GM13976 (cell line): Measurements from ENCODE around the gene CD38.

ENCODE experiments used
- DNase-seq: peaks from one replicate; pipeline ENCODE4 v3.0.0; 2012; ENCODE audit warnings: low spot score
- in situ Hi-C: fragments of 300-500 bp; cut with MboI; formaldehyde crosslinking; loops from one replicate; pipeline ENCODE4 v1.12.0; 2022; ENCODE audit warnings: low sequenced_read_pairs, mixed read lengths, inconsistent platforms; ENCODE audit not compliant: unreplicated experiment
- TF ChIP-seq, protein P1 (sequence below): IDR thresholded peaks from 2 replicates; pipeline ENCODE4 v1.5.1; 2012; ENCODE audit warnings: borderline replicate concordance, mild to moderate bottlenecking; ENCODE audit not compliant: insufficient read depth; ENCODE audit errors: extremely low read depth, missing control alignments, control extremely low read depth

The CD38 gene

DNA sequence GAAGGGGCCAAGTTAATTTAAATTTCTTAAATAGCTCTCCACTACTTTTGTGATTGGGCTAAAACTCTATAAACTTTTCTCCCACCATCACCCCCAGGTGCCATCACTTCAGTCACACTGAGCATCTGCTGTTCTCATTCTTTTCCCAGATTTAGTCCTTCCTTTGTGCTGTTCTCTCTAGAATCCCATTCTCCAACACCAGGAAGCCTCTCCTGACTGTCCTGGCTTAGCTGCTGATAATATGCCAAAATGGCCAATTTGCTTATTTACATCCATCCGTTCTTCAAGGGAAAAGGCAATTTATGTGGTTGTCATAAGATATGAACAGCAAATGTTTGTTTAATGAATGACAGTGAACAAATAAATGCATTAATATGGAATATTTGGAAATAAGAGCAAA, 116.3 kb downstream of the CD38 start:
- TF ChIP-seq, protein P1, sequence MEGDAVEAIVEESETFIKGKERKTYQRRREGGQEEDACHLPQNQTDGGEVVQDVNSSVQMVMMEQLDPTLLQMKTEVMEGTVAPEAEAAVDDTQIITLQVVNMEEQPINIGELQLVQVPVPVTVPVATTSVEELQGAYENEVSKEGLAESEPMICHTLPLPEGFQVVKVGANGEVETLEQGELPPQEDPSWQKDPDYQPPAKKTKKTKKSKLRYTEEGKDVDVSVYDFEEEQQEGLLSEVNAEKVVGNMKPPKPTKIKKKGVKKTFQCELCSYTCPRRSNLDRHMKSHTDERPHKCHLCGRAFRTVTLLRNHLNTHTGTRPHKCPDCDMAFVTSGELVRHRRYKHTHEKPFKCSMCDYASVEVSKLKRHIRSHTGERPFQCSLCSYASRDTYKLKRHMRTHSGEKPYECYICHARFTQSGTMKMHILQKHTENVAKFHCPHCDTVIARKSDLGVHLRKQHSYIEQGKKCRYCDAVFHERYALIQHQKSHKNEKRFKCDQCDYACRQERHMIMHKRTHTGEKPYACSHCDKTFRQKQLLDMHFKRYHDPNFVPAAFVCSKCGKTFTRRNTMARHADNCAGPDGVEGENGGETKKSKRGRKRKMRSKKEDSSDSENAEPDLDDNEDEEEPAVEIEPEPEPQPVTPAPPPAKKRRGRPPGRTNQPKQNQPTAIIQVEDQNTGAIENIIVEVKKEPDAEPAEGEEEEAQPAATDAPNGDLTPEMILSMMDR: no peak

DNA sequence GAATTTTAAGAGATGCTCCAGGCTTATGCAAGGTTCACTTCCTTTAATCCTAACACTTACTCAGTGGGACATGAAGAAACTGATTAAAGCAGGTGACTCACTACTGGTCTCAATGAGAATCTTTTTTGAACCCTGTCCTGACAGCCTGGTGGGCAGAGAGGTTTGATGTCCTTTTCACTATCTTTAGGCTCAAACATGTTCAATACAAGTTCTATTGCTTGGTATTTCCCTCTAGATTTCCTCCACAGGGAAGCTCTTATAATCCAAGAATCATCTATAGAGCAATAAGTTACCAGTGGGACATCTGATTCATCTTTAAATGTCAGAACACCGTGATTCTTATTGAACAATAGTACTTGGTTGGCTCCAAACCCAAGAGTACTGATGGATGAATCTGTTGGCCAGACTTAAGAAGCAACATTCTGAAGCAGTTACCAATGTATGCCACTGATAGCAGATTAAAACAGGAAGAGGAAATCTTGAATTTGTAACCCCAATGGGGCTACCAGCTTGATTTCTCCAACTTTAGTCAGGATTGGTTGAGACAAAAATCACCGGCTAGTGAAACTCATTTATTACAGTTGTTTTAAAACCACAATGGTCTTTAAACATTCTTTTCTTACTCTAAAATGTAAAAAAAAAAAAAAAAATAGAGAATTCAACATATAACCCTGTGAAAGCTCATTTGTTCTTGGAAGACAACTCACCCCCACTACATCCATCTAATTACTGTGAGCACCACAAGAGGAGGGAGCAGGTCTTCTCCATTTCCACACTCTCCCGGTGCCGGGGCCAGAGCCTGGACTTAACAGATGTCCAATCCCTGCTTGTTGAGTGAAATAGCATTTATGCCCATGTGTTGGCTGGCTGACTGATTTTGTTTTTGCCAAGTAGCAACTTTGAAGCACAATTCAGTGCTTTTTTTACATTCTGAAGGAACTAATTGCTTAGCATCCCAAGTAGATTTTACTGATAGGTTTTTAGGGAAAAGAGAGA, 117.1 kb downstream of the CD38 start:
- DNase-seq: no peak
- in situ Hi-C loops: loop anchor here (25.0 kb wide), 1 partner anchor 158 kb away; no protein-coding TSS in a partner anchor
- TF ChIP-seq, protein P1: no peak

More for the DNA sequence above, 116.3 kb downstream of the CD38 start:
- in situ Hi-C loops: loop anchor here (25.0 kb wide), 1 partner anchor 157 kb away; no protein-coding TSS in a partner anchor
- DNase-seq: no peak

DNA sequence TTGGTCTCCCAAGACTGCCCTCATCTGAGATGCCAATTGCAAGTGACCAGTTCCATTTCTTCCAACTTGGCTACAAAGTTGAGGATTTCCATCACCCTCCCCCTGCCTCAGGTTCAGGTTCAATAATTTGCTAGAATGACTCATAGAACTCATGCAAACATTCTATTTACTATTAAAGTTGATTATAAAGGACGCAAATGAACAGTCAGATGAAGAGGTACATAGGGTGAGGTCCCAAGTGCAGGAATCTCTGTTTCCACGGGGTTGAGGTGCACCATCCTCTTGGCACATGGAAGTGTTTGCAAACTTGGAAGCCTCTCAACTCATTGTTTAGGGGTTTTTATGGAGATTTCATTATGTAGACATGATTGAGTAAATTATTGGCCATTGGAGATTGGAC, 119.4 kb downstream of the CD38 start:
- in situ Hi-C loops: loop anchor here (25.0 kb wide), 1 partner anchor 160 kb away; no protein-coding TSS in a partner anchor
- no peak for DNase-seq
- TF ChIP-seq, protein P1: no peak

DNA sequence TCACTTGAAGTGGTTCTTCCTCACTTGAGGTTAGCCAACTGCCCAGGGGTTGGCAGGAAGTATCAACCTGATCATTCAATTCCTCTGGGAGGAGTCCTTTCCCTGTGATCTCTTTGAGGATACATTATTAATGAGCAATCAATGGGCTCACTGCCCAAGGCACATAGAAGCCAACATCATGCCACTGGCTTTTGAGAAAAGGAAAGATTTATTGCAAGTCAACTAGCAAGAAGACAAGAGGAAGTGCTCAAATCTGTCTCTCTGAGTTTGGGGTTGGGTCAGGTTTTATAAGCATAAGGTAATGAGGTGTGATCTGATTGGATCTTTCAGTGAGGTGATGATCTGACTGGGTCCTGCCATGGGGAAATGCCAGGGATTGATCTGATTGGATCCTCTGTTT, 120.8 kb downstream of the CD38 start:
- no peak for DNase-seq
- TF ChIP-seq, protein P1: no peak
- in situ Hi-C loops: loop anchor here (25.0 kb wide), 1 partner anchor 162 kb away; no protein-coding TSS in a partner anchor

DNA sequence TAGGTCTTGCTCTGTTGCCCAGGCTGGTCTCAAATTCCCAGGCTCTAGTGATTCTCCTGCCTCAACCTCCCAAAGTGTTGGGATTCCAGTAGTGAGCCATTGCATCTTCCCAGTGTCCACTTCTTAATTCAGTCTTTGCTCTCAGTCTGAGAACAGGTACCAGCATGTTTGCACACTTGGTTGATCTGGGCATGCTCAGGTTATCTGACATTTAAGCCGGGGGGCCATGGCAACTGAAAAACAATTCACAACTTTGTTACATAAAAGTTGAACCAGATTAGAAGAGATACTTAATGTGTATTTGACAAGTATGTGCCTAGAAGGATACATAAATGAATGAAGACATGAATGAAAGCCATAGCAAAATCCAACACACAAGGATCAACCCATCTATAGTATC, 121.4 kb downstream of the CD38 start:
- in situ Hi-C loops: loop anchor here (25.0 kb wide), 1 partner anchor 162 kb away; no protein-coding TSS in a partner anchor
- TF ChIP-seq, protein P1: no peak
- no peak for DNase-seq

DNA sequence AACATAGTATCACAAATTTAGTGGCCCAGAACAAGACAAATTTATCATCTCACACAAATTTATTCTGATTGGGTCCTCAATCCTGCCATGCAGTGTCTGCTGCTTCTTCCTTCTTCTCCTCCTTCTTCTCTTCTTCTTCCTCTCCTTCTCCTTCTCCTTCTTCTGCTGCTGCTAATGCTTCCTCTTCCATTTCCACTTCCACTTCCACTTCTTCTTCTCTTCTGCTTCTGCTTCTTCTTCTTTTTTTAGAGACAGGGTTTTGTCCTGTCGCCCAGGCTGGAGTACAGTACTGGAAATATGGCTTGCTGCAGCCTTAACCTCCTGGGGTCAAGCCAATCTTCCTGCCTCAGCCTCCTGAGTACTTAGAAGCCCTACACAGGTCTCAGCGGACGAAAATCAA, 122.9 kb downstream of the CD38 start:
- TF ChIP-seq, protein P1: no peak
- DNase-seq: no peak
- in situ Hi-C loops: no loop called here
